GM12874 (cell line): ENCODE measurements around the gene PRR5L.

Source experiments
- TF ChIP-seq, protein P1 (sequence below): IDR thresholded peaks from 2 replicates; pipeline ENCODE4 v1.5.1; 2011; ENCODE audit warnings: low read depth, mild to moderate bottlenecking, control low read depth, low read length, moderate library complexity; ENCODE audit not compliant: insufficient read depth

Gene PRR5L

DNA sequence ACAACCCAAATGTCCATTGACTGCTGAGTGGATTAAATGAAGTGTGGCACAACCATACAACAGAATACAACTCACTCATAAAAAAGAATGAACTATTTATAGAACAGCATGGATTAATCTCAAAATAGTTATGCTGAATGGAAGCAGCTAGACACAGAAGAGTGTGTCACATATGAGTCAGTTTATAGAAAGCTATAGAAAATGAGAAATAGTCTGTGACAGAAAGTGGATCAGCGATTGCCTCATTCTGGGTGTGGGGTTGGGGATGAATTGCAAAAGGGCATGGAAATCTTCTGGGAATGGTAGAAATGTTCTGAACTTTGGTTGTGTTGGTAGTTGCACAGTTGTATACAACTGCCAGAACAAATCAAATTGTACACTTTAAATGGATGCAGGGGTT, 37.4 kb downstream of the PRR5L start:
- TF ChIP-seq, protein P1, sequence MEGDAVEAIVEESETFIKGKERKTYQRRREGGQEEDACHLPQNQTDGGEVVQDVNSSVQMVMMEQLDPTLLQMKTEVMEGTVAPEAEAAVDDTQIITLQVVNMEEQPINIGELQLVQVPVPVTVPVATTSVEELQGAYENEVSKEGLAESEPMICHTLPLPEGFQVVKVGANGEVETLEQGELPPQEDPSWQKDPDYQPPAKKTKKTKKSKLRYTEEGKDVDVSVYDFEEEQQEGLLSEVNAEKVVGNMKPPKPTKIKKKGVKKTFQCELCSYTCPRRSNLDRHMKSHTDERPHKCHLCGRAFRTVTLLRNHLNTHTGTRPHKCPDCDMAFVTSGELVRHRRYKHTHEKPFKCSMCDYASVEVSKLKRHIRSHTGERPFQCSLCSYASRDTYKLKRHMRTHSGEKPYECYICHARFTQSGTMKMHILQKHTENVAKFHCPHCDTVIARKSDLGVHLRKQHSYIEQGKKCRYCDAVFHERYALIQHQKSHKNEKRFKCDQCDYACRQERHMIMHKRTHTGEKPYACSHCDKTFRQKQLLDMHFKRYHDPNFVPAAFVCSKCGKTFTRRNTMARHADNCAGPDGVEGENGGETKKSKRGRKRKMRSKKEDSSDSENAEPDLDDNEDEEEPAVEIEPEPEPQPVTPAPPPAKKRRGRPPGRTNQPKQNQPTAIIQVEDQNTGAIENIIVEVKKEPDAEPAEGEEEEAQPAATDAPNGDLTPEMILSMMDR, result no peak

DNA sequence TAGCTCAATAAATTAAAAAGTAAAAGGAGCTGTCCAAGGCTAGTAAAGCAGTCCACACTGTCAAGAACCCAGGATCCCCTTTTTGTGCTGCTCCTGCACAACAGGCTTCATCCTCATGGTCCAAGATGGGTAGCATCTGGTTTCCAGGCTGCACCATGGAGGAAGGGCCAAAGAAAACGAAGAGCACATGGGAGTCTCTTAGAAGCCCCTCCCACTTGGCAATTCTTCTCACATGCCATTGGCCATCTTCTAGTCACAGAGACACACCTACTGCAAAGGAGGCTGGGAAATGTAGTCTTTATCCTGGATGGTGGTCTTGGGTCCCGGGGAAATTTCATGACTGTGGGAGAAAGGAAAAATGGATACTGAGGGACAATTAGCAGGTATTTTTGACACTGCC, 37.8 kb downstream of the PRR5L start:
- TF ChIP-seq, protein P1, result no peak

- TF ChIP-seq, protein P1, result no peak
These were observed 43.8 kb downstream of the PRR5L start for GRCh38 chr11:36339888-36340287.

- TF ChIP-seq, protein P1, result no peak
These were observed 44.8 kb downstream of the PRR5L start for GRCh38 chr11:36340897-36341296.

DNA sequence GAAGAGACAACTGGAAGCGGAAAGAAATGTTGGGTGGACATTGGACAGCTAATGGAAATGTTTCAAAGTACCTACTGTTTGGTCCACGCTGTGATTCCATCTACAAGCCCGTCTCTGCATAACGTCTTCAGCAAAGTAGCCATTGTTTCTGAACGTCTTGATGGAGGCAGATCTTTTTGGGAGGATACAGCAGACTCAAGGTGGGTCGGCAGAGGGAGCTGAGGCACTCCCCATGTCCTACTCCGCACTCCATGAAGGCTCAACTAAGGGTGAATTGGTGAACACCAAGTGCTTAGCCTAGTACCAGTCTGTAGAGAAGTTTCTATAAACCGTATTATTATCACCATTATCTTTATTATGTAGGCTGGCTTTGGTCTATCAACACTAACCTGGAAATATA, 45.8 kb downstream of the PRR5L start:
- TF ChIP-seq, protein P1, result no peak

DNA sequence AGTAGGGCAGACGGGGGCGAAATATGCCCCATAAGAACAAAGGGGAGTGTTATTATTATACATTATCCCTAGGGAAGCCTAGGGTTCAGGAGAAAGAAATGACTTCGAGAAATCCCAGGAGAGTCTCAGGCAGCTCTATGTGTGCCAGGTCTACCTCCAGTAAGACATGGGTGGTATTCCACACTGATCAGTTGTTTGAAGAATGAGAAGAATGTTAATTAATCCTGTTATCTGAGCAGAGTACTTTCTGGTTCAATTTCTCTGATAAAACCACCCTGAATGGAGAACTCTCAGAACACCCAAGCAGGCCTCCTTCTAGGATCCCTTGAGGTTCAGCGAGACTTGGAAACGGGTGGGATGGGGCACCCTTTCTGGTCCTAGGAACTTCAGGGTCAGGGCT, 46.2 kb downstream of the PRR5L start:
- TF ChIP-seq, protein P1, result no peak

DNA sequence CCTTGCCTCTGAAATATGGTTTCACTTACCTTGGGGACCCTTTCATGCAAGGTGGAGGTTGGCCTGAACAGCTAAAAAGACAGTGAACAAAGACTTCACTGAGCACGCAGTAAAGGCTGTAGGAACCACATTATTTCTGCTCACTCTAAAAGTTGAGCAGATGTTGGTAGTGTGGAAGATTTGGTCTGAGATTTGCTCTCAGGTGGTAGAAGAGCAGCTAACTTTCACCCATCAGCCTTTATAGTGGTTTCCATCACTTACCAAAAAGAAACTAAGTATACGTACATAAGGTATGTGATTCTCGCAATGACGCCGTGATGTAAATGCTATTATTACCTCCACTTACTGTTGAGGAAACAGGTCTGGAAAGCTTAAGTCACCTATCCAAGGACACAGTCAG, 47.3 kb downstream of the PRR5L start:
- TF ChIP-seq, protein P1, result no peak

DNA sequence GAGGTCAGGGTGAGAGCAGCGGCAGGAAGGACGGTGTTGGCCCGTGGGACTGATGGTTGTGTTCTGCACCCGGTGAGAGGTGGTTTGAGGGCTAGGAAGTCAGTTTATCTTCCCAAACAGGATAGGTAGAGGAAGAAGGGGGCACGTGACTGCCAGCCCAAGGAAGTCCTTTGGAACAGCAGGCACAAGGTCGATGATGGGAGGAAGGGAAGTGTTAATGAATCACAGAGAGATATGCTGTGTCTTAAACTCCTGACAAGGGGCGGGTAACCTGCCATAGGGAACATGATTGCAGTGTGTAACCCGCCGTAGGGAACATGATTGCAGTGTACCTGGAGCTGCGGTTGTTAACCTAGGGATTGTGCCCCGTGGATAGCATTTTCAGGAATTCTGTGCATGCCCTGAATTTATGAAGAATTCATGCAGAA, 49.0 kb downstream of the PRR5L start:
- TF ChIP-seq, protein P1, result no peak
